Measurements from ENCODE around the gene SV2A.

The SV2A gene

DNA sequence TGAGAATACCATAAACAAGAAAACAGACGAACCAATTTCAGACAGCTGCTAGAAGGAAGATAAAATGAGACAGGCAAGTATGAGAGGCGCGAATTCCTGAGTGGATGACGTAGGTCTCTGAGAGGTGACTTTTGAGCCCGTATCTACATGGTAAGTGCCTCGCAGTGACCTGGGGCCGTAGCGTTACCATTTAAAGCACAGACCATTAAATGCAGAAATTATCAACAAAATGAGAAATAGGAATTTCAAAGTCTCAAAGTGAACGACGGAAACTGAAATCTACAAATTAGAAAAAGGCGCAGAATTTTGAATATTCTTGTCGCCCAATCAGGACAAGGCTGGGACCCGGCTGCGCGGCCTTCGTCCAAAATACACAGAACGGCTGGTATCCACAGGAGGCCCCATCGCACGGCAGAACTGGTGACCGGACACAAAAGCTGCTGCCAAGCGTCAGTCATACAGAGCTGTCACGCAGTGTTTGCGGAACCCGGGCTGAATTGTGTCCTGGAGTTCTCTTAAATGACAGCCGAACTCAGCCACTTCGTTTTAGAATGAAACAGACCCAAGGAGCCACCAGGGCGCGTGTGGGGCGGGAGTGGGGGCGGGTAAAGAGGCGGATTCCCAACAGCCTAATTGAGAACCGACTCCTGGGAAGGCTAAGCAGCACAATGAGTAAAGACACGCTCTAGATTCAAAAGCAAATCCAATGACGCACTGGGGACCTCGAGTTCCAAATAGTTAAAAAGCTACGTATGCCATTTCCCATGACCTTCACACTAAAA is 32.1 kb downstream of the SV2A start (continued):
- no peak for TF ChIP-seq SETDB1 (IDR thresholded peaks at IDR 0.05; ENCODE audit: insufficient read length, low read length)
- no peak for TF ChIP-seq ZNF585B (tag by site-specific recombination; IDR thresholded peaks at IDR 0.05)
- TF ChIP-seq HOXD13 (CRISPR knock-in tag; IDR thresholded peaks at IDR 0.05; ENCODE audit: borderline replicate concordance): no peak
- TF ChIP-seq ZXDB (tag by site-specific recombination; IDR thresholded peaks at IDR 0.05): peak; percentile 66
- no peak for TF ChIP-seq ZNF302 (tag by site-specific recombination; IDR thresholded peaks at IDR 0.05; ENCODE audit: low read depth)
- TF ChIP-seq ZBTB8A (tag by site-specific recombination; IDR thresholded peaks at IDR 0.05): peak; percentile 45
- TF ChIP-seq KLF9 (tag by site-specific recombination; IDR thresholded peaks at IDR 0.05; ENCODE audit: low read depth): 0 out of 2 replicates have a peak, but pooled peaks have one; percentile 54
- TF ChIP-seq, protein P1, sequence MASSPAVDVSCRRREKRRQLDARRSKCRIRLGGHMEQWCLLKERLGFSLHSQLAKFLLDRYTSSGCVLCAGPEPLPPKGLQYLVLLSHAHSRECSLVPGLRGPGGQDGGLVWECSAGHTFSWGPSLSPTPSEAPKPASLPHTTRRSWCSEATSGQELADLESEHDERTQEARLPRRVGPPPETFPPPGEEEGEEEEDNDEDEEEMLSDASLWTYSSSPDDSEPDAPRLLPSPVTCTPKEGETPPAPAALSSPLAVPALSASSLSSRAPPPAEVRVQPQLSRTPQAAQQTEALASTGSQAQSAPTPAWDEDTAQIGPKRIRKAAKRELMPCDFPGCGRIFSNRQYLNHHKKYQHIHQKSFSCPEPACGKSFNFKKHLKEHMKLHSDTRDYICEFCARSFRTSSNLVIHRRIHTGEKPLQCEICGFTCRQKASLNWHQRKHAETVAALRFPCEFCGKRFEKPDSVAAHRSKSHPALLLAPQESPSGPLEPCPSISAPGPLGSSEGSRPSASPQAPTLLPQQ (tag by site-specific recombination; IDR thresholded peaks at IDR 0.05): 0 out of 2 replicates have a peak, but pooled peaks have one; percentile 44
- TF ChIP-seq ZNF354C (tag by site-specific recombination; IDR thresholded peaks at IDR 0.05; ENCODE audit: borderline replicate concordance, low read depth): no peak
- TF ChIP-seq OVOL3 (tag by site-specific recombination; IDR thresholded peaks at IDR 0.05): no peak
- peak; percentile 92 for TF ChIP-seq ZNF600 (tag by site-specific recombination; IDR thresholded peaks at IDR 0.05)
- no peak for TF ChIP-seq SP7 (tag by site-specific recombination; IDR thresholded peaks at IDR 0.05)
- TF ChIP-seq, protein P2, sequence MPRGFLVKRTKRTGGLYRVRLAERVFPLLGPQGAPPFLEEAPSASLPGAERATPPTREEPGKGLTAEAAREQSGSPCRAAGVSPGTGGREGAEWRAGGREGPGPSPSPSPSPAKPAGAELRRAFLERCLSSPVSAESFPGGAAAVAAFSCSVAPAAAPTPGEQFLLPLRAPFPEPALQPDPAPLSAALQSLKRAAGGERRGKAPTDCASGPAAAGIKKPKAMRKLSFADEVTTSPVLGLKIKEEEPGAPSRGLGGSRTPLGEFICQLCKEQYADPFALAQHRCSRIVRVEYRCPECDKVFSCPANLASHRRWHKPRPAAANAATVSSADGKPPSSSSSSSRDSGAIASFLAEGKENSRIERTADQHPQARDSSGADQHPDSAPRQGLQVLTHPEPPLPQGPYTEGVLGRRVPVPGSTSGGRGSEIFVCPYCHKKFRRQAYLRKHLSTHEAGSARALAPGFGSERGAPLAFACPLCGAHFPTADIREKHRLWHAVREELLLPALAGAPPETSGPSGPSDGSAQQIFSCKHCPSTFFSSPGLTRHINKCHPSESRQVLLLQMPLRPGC (tag by site-specific recombination; IDR thresholded peaks at IDR 0.05): peak; percentile 67
- TF ChIP-seq ZNF660 (tag by site-specific recombination; IDR thresholded peaks at IDR 0.05): peak; percentile 75
- no peak for TF ChIP-seq ZNF843 (tag by site-specific recombination; IDR thresholded peaks at IDR 0.05)
- no peak for TF ChIP-seq ZSCAN30 (tag by site-specific recombination; IDR thresholded peaks at IDR 0.05)
- no peak for TF ChIP-seq ZNF658 (tag by site-specific recombination; IDR thresholded peaks at IDR 0.05)
- TF ChIP-seq KLF8 (tag by site-specific recombination; IDR thresholded peaks at IDR 0.05): peak; percentile 53
- no peak for TF ChIP-seq ZNF747 (tag by site-specific recombination; IDR thresholded peaks at IDR 0.05)
- no peak for TF ChIP-seq GLI4 (tag by site-specific recombination; IDR thresholded peaks at IDR 0.05)
- TF ChIP-seq ZNF837 (tag by site-specific recombination; IDR thresholded peaks at IDR 0.05): no peak
- TF ChIP-seq ZNF311 (tag by site-specific recombination; IDR thresholded peaks at IDR 0.05; ENCODE audit: borderline replicate concordance): no peak
- no peak for TF ChIP-seq ZNF239 (tag by site-specific recombination; IDR thresholded peaks at IDR 0.05)
- no peak for TF ChIP-seq ZNF16 (tag by site-specific recombination; IDR thresholded peaks at IDR 0.05; ENCODE audit: low read depth)
- TF ChIP-seq SP3 (tag by site-specific recombination; IDR thresholded peaks at IDR 0.05): peak; percentile 70
- TF ChIP-seq, protein P3, sequence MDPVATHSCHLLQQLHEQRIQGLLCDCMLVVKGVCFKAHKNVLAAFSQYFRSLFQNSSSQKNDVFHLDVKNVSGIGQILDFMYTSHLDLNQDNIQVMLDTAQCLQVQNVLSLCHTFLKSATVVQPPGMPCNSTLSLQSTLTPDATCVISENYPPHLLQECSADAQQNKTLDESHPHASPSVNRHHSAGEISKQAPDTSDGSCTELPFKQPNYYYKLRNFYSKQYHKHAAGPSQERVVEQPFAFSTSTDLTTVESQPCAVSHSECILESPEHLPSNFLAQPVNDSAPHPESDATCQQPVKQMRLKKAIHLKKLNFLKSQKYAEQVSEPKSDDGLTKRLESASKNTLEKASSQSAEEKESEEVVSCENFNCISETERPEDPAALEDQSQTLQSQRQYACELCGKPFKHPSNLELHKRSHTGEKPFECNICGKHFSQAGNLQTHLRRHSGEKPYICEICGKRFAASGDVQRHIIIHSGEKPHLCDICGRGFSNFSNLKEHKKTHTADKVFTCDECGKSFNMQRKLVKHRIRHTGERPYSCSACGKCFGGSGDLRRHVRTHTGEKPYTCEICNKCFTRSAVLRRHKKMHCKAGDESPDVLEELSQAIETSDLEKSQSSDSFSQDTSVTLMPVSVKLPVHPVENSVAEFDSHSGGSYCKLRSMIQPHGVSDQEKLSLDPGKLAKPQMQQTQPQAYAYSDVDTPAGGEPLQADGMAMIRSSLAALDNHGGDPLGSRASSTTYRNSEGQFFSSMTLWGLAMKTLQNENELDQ (tag by site-specific recombination; IDR thresholded peaks at IDR 0.05; ENCODE audit: low read depth): no peak
- TF ChIP-seq EGR2 (tag by site-specific recombination; IDR thresholded peaks at IDR 0.05; ENCODE audit: low read depth): peak; percentile 61
- TF ChIP-seq ZNF157 (tag by site-specific recombination; IDR thresholded peaks at IDR 0.05): no peak
- peak; percentile 83 for TF ChIP-seq ZBTB20 (tag by site-specific recombination; IDR thresholded peaks at IDR 0.05)
- TF ChIP-seq YY2 (tag by site-specific recombination; IDR thresholded peaks at IDR 0.05): no peak
- TF ChIP-seq ZNF610 (tag by site-specific recombination; IDR thresholded peaks at IDR 0.05; ENCODE audit: borderline replicate concordance): no peak
- TF ChIP-seq ZNF223 (tag by site-specific recombination; IDR thresholded peaks at IDR 0.05): no peak
- TF ChIP-seq ZNF350 (tag by site-specific recombination; IDR thresholded peaks at IDR 0.05): no peak
- no peak for TF ChIP-seq ZNF621 (tag by site-specific recombination; IDR thresholded peaks at IDR 0.05)
- TF ChIP-seq, protein P4, sequence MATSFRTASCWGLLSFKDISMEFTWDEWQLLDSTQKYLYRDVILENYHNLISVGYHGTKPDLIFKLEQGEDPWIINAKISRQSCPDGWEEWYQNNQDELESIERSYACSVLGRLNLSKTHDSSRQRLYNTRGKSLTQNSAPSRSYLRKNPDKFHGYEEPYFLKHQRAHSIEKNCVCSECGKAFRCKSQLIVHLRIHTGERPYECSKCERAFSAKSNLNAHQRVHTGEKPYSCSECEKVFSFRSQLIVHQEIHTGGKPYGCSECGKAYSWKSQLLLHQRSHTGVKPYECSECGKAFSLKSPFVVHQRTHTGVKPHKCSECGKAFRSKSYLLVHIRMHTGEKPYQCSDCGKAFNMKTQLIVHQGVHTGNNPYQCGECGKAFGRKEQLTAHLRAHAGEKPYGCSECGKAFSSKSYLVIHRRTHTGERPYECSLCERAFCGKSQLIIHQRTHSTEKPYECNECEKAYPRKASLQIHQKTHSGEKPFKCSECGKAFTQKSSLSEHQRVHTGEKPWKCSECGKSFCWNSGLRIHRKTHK (tag by site-specific recombination; IDR thresholded peaks at IDR 0.05): no peak
- peak; percentile 72; the same call in 1 of the 2 replicates for TF ChIP-seq IKZF3 (tag by site-specific recombination; IDR thresholded peaks at IDR 0.05)
